SK-N-SH (cell line): Measurements from ENCODE around the gene EPB41L1. TPM values are rescaled to one million over a fixed set of nuclear protein-coding genes. Genes with fewer than 3 reads are reported as not detected.

Experiments used
- CTCF ChIA-PET: fragments of 300-600, 350-600 bp; formaldehyde crosslinking; extraction: SDS; loops from one replicate; lab custom pipeline; 2021; lab: Yijun Ruan, JAX
- POLR2A ChIA-PET: fragments of 350-600 bp; sonication (Branson Sonifier 250); formaldehyde crosslinking; extraction: SDS; loops from one replicate; lab custom pipeline; 2020; ENCODE audit warnings: antibody characterized with exemption, inconsistent platforms; lab: Yijun Ruan, JAX
- DNase-seq: peaks from one replicate; pipeline ENCODE4 v3.0.0; 2012
- H2AFZ ChIP-seq: fragments of 200-600 bp; sonication (generic); 2 replicates; pipeline ENCODE4 v1.8.1; 2016; ENCODE audit warnings: antibody characterized with exemption, mild to moderate bottlenecking, low read depth
- H3F3A ChIP-seq: fragments of 200-600 bp; sonication (generic); replicated peaks from 2 replicates; pipeline ENCODE3; 2016; ENCODE audit warnings: antibody characterized with exemption, mild to moderate bottlenecking; ENCODE audit not compliant: insufficient read depth
- H3K27ac ChIP-seq, 2 experiments: fragments of 200-500 bp in 1 of 2; fragments of 200-600 bp in 1 of 2; sonication (Bioruptor generic) in 1 of 2; sonication (generic), shearing (Covaris generic) in 1 of 2; 2 replicates each; pipeline versions ENCODE4 v1.5.1 to v1.6.1; 2014 to 2016; ENCODE audit warnings: low read depth in 2 of 2, inconsistent platforms in 1 of 2, low read length in 1 of 2, mild to moderate bottlenecking in 1 of 2, mixed read lengths in 1 of 2
- H3K27me3 ChIP-seq: fragments of 200-600 bp; sonication (generic), shearing (Covaris generic); 2 replicates; pipeline ENCODE4 v1.6.1; 2016; ENCODE audit warnings: mixed run types; ENCODE audit not compliant: insufficient read depth
- H3K36me3 ChIP-seq, 2 experiments: fragments of 200-500 bp in 1 of 2; fragments of 200-600 bp in 1 of 2; sonication (Bioruptor generic) in 1 of 2; sonication (generic) in 1 of 2; replicated peaks in 1 of 2; 2 replicates each; pipeline versions ENCODE3 to v1.5.1; 2014 to 2016; ENCODE audit warnings: low read length in 1 of 2, mild to moderate bottlenecking in 1 of 2; ENCODE audit not compliant: insufficient read depth in 2 of 2, control insufficient read depth in 1 of 2
- H3K4me1 ChIP-seq, 2 experiments: fragments of 200-500 bp in 1 of 2; fragments of 200-600 bp in 1 of 2; sonication (Bioruptor generic) in 1 of 2; sonication (generic), shearing (Covaris generic) in 1 of 2; 2 replicates each; pipeline versions ENCODE4 v1.5.1 to v1.6.1; 2014 to 2016; ENCODE audit warnings: low read depth in 1 of 2, low read length in 1 of 2, mixed run types in 1 of 2; ENCODE audit not compliant: insufficient read depth in 2 of 2, control insufficient read depth in 1 of 2
- H3K4me2 ChIP-seq: fragments of 200-600 bp; sonication (generic), shearing (Covaris generic); 2 replicates; pipeline ENCODE4 v1.6.1; 2017; ENCODE audit warnings: mixed run types
- H3K4me3 ChIP-seq, 2 experiments: fragments of 200-500 bp in 1 of 2; fragments of 200-600 bp in 1 of 2; sonication (Bioruptor generic) in 1 of 2; sonication (generic), shearing (Covaris generic) in 1 of 2; 2 replicates each; pipeline versions ENCODE4 v1.5.1 to v1.8.1; 2014 to 2016; ENCODE audit warnings: low read depth in 2 of 2, inconsistent platforms in 1 of 2, low read length in 1 of 2, mild to moderate bottlenecking in 1 of 2, mixed read lengths in 1 of 2, moderate library complexity in 1 of 2
- H3K79me2 ChIP-seq: fragments of 200-600 bp; sonication (generic); 2 replicates; pipeline ENCODE4 v1.8.1; 2017; ENCODE audit warnings: mild to moderate bottlenecking; ENCODE audit not compliant: insufficient read depth
- H3K9ac ChIP-seq: fragments of 200-600 bp; sonication (generic); 2 replicates; pipeline ENCODE4 v1.6.1; 2017; ENCODE audit warnings: mixed run types
- H3K9me2 ChIP-seq: fragments of 200-600 bp; sonication (generic); 2 replicates; pipeline ENCODE4 v1.6.1; 2017; ENCODE audit warnings: mixed run types
- H3K9me3 ChIP-seq: fragments of 200-600 bp; sonication (generic); 2 replicates; pipeline ENCODE4 v1.6.1; 2017; ENCODE audit warnings: mixed run types, mild to moderate bottlenecking, moderate library complexity
- H4K20me1 ChIP-seq: fragments of 200-600 bp; sonication (generic); 2 replicates; pipeline ENCODE4 v1.6.1; 2017; ENCODE audit warnings: mild to moderate bottlenecking, mixed run types; ENCODE audit not compliant: insufficient read depth
- CHD2 ChIP-seq: fragments of 150-350 bp; IDR thresholded peaks from 2 replicates; pipeline ENCODE4 v1.6.1; 2018; ENCODE audit warnings: low read length; ENCODE audit not compliant: partially characterized antibody
- EZH2phosphoT487 ChIP-seq: fragments of 200-600 bp; sonication (generic); IDR thresholded peaks from 2 replicates; pipeline ENCODE4 v1.6.1; 2017; ENCODE audit warnings: low read depth, mixed run types, mild to moderate bottlenecking, antibody characterized with exemption, moderate library complexity, borderline replicate concordance
- FOSL2 ChIP-seq: IDR thresholded peaks from 2 replicates; pipeline ENCODE4 v1.4.0; 2012; ENCODE audit warnings: low read depth, mild to moderate bottlenecking, moderate library complexity, borderline replicate concordance
- FOXJ3 ChIP-seq: sonication (generic); formaldehyde crosslinking; IDR thresholded peaks from 2 replicates; pipeline ENCODE4 v1.5.1; 2020; ENCODE audit warnings: mild to moderate bottlenecking, missing genetic modification reagents
- GABPA ChIP-seq: IDR thresholded peaks from 2 replicates; pipeline ENCODE4 v1.4.0; 2012; ENCODE audit warnings: low read depth, mild to moderate bottlenecking
- GATA2 ChIP-seq: sonication (generic); formaldehyde crosslinking; IDR thresholded peaks from 2 replicates; pipeline ENCODE4 v1.5.0; 2020; ENCODE audit warnings: mild to moderate bottlenecking, missing genetic modification reagents
- MEF2A ChIP-seq: IDR thresholded peaks from 2 replicates; pipeline ENCODE4 v1.4.0; 2012; ENCODE audit warnings: low read depth, borderline replicate concordance
- MXI1 ChIP-seq: IDR thresholded peaks from 2 replicates; pipeline ENCODE4 v1.6.1; 2012; ENCODE audit warnings: mild to moderate bottlenecking, low read depth, low read length, improper control_type of control experiment
- POLR2AphosphoS5 ChIP-seq: IDR thresholded peaks from 2 replicates; pipeline ENCODE4 v1.6.1; 2012; ENCODE audit warnings: low read depth, low read length
- RAD21 ChIP-seq: IDR thresholded peaks from 2 replicates; pipeline ENCODE4 v1.6.1; 2012; ENCODE audit warnings: mild to moderate bottlenecking, low read length
- RCOR1 ChIP-seq: fragments of 150-350 bp; IDR thresholded peaks from 2 replicates; pipeline ENCODE4 v1.6.1; 2017; ENCODE audit warnings: antibody characterized with exemption, low read length
- RFX5 ChIP-seq: IDR thresholded peaks from 2 replicates; pipeline ENCODE4 v1.6.1; 2012; ENCODE audit warnings: mild to moderate bottlenecking, improper control_type of control experiment, low read length
- RXRA ChIP-seq: IDR thresholded peaks from 2 replicates; pipeline ENCODE4 v1.4.0; 2012; ENCODE audit warnings: low read depth, mild to moderate bottlenecking, borderline replicate concordance
- TEAD4 ChIP-seq: IDR thresholded peaks from 2 replicates; pipeline ENCODE4 v1.4.0; 2012; ENCODE audit warnings: mild to moderate bottlenecking, borderline replicate concordance; ENCODE audit not compliant: insufficient read depth
- YY1 ChIP-seq: IDR thresholded peaks from 2 replicates; pipeline ENCODE4 v1.4.0; 2012; ENCODE audit warnings: low read depth, mild to moderate bottlenecking
- WGBS: methylation state at CpG from one replicate; pipeline ENCODE4 v1.1.6; 2017; ENCODE audit warnings: low lambda C conversion rate; 5-methylcytosine and 5-hydroxymethylcytosine counted together
- polyA plus RNA-seq, 3 experiments: library from polyadenylated mRNA; depleted of rRNA; stranded (reverse); fragments of >200 nt; gene quantifications; 2 replicates each; pipeline ENCODE4 v1.2.3, GENCODE V29; 2012
- TF ChIP-seq, protein P1 (sequence below): fragments of 150-350 bp; IDR thresholded peaks from 2 replicates; pipeline ENCODE4 v1.6.1; 2017; ENCODE audit warnings: antibody characterized with exemption, low read length, low read depth, borderline replicate concordance
- TF ChIP-seq, protein P2 (sequence below): fragments of 150-350 bp; IDR thresholded peaks from 2 replicates; pipeline ENCODE4 v1.6.1; 2016; ENCODE audit warnings: mild to moderate bottlenecking, low read depth, low read length
- TF ChIP-seq, protein P3 (sequence below): IDR thresholded peaks from 2 replicates; pipeline ENCODE4 v1.4.0; 2012; ENCODE audit warnings: low read depth, borderline replicate concordance
- TF ChIP-seq, protein P4 (sequence below): IDR thresholded peaks from 2 replicates; pipeline ENCODE4 v1.4.0; 2012; ENCODE audit warnings: low read depth

EPB41L1 gene
- polyA plus RNA-seq, 1 of the 3 experiments (the other 2 are of a cell fraction), result 26.1 TPM

DNA sequence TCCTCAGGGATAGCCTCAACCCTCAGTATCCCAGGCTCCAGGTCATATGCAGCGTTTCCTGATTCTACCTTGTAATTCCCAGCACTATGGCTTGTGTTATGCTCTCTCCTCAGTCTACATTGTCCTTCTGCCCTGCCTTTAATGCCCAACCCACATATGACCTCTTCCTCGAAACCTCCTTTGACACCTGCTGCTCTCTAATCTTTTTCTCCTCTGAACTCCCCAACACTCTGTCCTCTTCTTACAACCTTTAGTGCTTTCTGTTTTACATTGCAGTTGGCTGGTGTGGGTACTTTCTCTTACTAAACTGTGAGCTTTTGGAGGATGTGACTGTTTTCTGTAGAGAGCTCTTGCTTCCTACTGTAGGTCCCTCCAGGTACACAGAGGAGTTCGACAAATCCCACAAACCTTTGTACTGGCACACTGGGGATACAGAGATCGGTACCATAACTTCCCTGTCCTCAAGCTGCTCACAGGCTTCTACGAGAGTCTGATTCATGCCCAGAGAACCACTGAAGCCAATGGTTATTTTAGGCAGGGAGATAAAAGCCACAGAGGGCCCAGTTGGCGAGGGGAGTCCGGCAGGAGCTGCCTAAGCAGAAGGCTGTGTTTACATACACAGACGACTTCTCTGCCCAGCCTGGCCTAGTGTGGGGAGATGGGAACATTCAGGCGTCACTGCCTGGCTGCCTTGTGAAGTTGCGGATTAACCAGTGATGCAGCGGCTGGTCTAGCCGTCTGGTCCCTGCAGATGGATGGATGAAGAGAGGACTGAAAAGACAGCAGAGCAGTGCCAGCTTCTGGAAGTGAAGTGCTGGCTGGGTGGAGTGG is 8.4 kb upstream of the EPB41L1 start:
- Histone ChIP-seq H3K4me1 (peaks cover 0 to 12% of the 10 kb centered on the region in 2 experiments; a peak in 1 of 4 replicates), H2AFZ (no peak overlapping the region), H3K9me2 (no peaks in the 10 kb centered on the region), H3K9me3 (no peaks in the 10 kb centered on the region), H3K27me3 (no peaks in the 10 kb centered on the region), H3K4me3 (no peak overlapping the region), H3K79me2 (no peaks in the 10 kb centered on the region), H4K20me1 (no peaks in the 10 kb centered on the region), H3F3A (peaks cover 3% of the 10 kb centered on the region), H3K27ac (no peak overlapping the region)
- ChIA-PET POLR2A (no interaction called here), CTCF (interaction anchor here (1.1 to 23.2 kb wide), 6 partner anchors 9 to 153 kb away, joined by 3 to 560 read pairs (median 8); no protein-coding TSS in a partner anchor)
- no peak for DNase-seq
- WGBS, result 77% methylated on average over 12 of the region's 12 CpGs
- TF ChIP-seq, protein P1, sequence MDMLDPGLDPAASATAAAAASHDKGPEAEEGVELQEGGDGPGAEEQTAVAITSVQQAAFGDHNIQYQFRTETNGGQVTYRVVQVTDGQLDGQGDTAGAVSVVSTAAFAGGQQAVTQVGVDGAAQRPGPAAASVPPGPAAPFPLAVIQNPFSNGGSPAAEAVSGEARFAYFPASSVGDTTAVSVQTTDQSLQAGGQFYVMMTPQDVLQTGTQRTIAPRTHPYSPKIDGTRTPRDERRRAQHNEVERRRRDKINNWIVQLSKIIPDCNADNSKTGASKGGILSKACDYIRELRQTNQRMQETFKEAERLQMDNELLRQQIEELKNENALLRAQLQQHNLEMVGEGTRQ, result no peak
- TF ChIP-seq TEAD4, result no peak
- TF ChIP-seq POLR2AphosphoS5, result no peak
- TF ChIP-seq RCOR1, result no peak
- TF ChIP-seq EZH2phosphoT487, result no peak
- no peak for TF ChIP-seq FOSL2
- no peak for TF ChIP-seq GABPA
- TF ChIP-seq YY1, result no peak
- TF ChIP-seq, protein P2, sequence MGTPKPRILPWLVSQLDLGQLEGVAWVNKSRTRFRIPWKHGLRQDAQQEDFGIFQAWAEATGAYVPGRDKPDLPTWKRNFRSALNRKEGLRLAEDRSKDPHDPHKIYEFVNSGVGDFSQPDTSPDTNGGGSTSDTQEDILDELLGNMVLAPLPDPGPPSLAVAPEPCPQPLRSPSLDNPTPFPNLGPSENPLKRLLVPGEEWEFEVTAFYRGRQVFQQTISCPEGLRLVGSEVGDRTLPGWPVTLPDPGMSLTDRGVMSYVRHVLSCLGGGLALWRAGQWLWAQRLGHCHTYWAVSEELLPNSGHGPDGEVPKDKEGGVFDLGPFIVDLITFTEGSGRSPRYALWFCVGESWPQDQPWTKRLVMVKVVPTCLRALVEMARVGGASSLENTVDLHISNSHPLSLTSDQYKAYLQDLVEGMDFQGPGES, result no peak
- TF ChIP-seq RXRA, result no peak
- TF ChIP-seq FOXJ3 (CRISPR knock-in tag), result no peak
- TF ChIP-seq CHD2, result no peak
- no peak for TF ChIP-seq MXI1
- TF ChIP-seq MEF2A, result no peak
- TF ChIP-seq, protein P3, sequence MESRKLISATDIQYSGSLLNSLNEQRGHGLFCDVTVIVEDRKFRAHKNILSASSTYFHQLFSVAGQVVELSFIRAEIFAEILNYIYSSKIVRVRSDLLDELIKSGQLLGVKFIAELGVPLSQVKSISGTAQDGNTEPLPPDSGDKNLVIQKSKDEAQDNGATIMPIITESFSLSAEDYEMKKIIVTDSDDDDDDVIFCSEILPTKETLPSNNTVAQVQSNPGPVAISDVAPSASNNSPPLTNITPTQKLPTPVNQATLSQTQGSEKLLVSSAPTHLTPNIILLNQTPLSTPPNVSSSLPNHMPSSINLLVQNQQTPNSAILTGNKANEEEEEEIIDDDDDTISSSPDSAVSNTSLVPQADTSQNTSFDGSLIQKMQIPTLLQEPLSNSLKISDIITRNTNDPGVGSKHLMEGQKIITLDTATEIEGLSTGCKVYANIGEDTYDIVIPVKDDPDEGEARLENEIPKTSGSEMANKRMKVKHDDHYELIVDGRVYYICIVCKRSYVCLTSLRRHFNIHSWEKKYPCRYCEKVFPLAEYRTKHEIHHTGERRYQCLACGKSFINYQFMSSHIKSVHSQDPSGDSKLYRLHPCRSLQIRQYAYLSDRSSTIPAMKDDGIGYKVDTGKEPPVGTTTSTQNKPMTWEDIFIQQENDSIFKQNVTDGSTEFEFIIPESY, result no peak
- TF ChIP-seq RAD21, result no peak
- no peak for TF ChIP-seq RFX5
- TF ChIP-seq, protein P4, sequence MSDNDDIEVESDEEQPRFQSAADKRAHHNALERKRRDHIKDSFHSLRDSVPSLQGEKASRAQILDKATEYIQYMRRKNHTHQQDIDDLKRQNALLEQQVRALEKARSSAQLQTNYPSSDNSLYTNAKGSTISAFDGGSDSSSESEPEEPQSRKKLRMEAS, result no peak
- TF ChIP-seq GATA2 (CRISPR knock-in tag), result no peak
- TF ChIP-seq, all 33 proteins: peak for 0
- no peak overlapping the region for H3K4me2 ChIP-seq
- H3K36me3 ChIP-seq, result no peaks in the 10 kb centered on the region
- no peak overlapping the region for H3K9ac ChIP-seq
